Loucy (cell line): ENCODE measurements around the gene TGM3.

Source experiments
- EZH2phosphoT487 ChIP-seq: fragments of 200-600 bp; IDR thresholded peaks from 2 replicates; pipeline ENCODE4 v1.6.1; 2018; ENCODE audit warnings: antibody characterized with exemption, mild to moderate bottlenecking, moderate library complexity, borderline replicate concordance
- TF ChIP-seq, protein P1 (sequence below): fragments of 200-600 bp; sonication (generic); conservative IDR thresholded peaks from 2 replicates; pipeline ENCODE4 v1.5.1; 2014; ENCODE audit warnings: mild to moderate bottlenecking, antibody characterized with exemption, low read length

DNA sequence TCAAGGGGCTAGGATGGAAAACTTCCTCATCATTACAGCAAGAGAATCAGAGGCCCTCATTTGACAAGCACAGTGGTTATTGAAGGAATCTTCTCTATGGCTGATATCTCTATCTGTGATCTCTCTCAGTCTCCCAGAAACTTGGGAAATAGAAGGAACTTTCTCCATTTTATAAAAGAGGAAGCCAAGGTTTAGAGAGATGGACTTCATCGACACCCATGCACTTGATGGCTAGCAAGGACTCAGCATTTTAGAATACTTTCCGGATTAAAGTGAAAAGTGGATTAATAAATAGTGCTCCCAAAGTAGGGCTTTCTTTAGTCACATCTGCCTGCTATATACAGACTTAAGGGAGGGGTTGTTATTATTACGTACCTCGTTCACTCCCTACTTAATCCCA is 34.2 kb upstream of the TGM3 start:
- TF ChIP-seq EZH2phosphoT487, result no peak
- TF ChIP-seq, protein P1, sequence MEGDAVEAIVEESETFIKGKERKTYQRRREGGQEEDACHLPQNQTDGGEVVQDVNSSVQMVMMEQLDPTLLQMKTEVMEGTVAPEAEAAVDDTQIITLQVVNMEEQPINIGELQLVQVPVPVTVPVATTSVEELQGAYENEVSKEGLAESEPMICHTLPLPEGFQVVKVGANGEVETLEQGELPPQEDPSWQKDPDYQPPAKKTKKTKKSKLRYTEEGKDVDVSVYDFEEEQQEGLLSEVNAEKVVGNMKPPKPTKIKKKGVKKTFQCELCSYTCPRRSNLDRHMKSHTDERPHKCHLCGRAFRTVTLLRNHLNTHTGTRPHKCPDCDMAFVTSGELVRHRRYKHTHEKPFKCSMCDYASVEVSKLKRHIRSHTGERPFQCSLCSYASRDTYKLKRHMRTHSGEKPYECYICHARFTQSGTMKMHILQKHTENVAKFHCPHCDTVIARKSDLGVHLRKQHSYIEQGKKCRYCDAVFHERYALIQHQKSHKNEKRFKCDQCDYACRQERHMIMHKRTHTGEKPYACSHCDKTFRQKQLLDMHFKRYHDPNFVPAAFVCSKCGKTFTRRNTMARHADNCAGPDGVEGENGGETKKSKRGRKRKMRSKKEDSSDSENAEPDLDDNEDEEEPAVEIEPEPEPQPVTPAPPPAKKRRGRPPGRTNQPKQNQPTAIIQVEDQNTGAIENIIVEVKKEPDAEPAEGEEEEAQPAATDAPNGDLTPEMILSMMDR, result no peak
